ENCODE results near the gene FBXO46.

GRCh38 chr19:45771311-45771933 lies 40.7 kb upstream of the FBXO46 start:
- TF ChIP-seq CTCF (IDR thresholded peaks at IDR 0.05; ENCODE audit: low read depth, low read length, missing input control) (no peak), JUND (IDR thresholded peaks at IDR 0.05) (no peak), HNF4A (conservative IDR thresholded peaks at IDR 0.05) (no peak), YY1 (IDR thresholded peaks at IDR 0.05) (no peak), GABPA (IDR thresholded peaks at IDR 0.05 in 1 of 2, conservative IDR thresholded peaks at IDR 0.05 in 1 of 2) (no peak), EGR1 (IDR thresholded peaks at IDR 0.05; ENCODE audit: low read depth in 2 of 2) (no peak), RAD21 (IDR thresholded peaks at IDR 0.05) (no peak), SP1 (IDR thresholded peaks at IDR 0.05) (no peak), MAX (IDR thresholded peaks at IDR 0.05) (no peak), REST (IDR thresholded peaks at IDR 0.05) (no peak), ATF3 (IDR thresholded peaks at IDR 0.05) (no peak), HNF4G (IDR thresholded peaks at IDR 0.05) (no peak)

All from liver (tissue), 3 donors.